HCT116 (cell line): Measurements from ENCODE around the gene ADAMTS3. TPM values are rescaled to one million over a fixed set of nuclear protein-coding genes. Genes with fewer than 3 reads are reported as not detected.

Experiments
- ATAC-seq: fragments of 200-7000 bp; cut with Tn5 transposase; 2 replicates; pipeline ENCODE4 v1.9.1; 2020; ENCODE audit warnings: mild to moderate bottlenecking, moderate library complexity
- BruUV-seq: library from RNA; stranded (reverse); fragments of 400-500 nt; replicated peaks from 2 replicates; lab custom pipeline; 2021; lab: Mats Ljungman, UMichigan
- CTCF ChIA-PET: fragments of 300-600 bp; sonication (Branson Sonifier 250); formaldehyde crosslinking; loops from one replicate; lab custom pipeline; 2021; ENCODE audit warnings: antibody characterized with exemption; lab: Charles Lee
- POLR2A ChIA-PET: fragments of 300-600, 350-600 bp; sonication (Branson Sonifier 250); formaldehyde crosslinking; loops from one replicate; lab custom pipeline; 2021; ENCODE audit warnings: antibody characterized with exemption; lab: Charles Lee
- RAD21 ChIA-PET, 2 experiments: fragments of 300-600 bp; sonication (Branson Sonifier 250); formaldehyde crosslinking; loops; one replicate each; lab custom pipeline; 2023; ENCODE audit warnings: low total read pairs in 2 of 2; ENCODE audit not compliant: uncharacterized antibody in 2 of 2, unreplicated experiment in 2 of 2, low non-redundant PET in 1 of 2; lab: Charles Lee
- DNase-seq: peaks from one replicate; pipeline ENCODE4 v3.0.0-alpha.2; 2010; ENCODE audit warnings: low read depth, low spot score
- H2AFZ ChIP-seq: fragments of 200-600 bp; shearing (Covaris generic), sonication (generic); 2 replicates; pipeline ENCODE4 v1.6.1; 2017; ENCODE audit warnings: low read depth, mixed run types, mixed read lengths, antibody characterized with exemption, low read length; ENCODE audit not compliant: poor library complexity, severe bottlenecking
- H3K27ac ChIP-seq: 2 replicates; pipeline ENCODE4 v1.5.1; 2012; ENCODE audit warnings: low read depth, low read length
- H3K27me3 ChIP-seq: fragments of 200-600 bp; sonication (generic); 2 replicates; pipeline ENCODE4 v1.6.1; 2016; ENCODE audit warnings: mixed run types, low read length, mixed read lengths; ENCODE audit not compliant: insufficient read depth
- H3K36me3 ChIP-seq, 2 experiments: fragments of 200-500 bp in 1 of 2; fragments of 200-600 bp in 1 of 2; sonication (Bioruptor generic) in 1 of 2; sonication (generic) in 1 of 2; 2 replicates each; pipeline versions ENCODE4 v1.5.1 to v1.6.1; 2014 to 2016; ENCODE audit warnings: low read length in 2 of 2, inconsistent platforms in 1 of 2, mixed read lengths in 1 of 2, mixed run types in 1 of 2; ENCODE audit not compliant: insufficient read depth in 2 of 2, control insufficient read depth in 1 of 2
- H3K4me1 ChIP-seq, 2 experiments: fragments of 200-600 bp in 1 of 2; sonication (generic) in 1 of 2; 2 replicates each; pipeline versions ENCODE4 v1.5.1 to v1.6.1; 2012 to 2017; ENCODE audit warnings: low read length in 2 of 2, inconsistent platforms in 1 of 2, mild to moderate bottlenecking in 1 of 2, mixed read lengths in 1 of 2, mixed run types in 1 of 2, moderate library complexity in 1 of 2; ENCODE audit not compliant: insufficient read depth in 2 of 2, control insufficient read depth in 1 of 2
- H3K4me2 ChIP-seq: fragments of 200-600 bp; sonication (generic); 2 replicates; pipeline ENCODE4 v1.6.1; 2017; ENCODE audit warnings: mixed run types, low read length, mixed read lengths
- H3K4me3 ChIP-seq, 2 experiments: fragments of 200-600 bp in 1 of 2; sonication (generic) in 1 of 2; replicated peaks in 1 of 2; 2 replicates each; pipeline ENCODE4 v1.5.1; 2011 to 2016; ENCODE audit warnings: low read length in 2 of 2, control low read depth in 1 of 2, low read depth in 1 of 2, mild to moderate bottlenecking in 1 of 2, mixed read lengths in 1 of 2, mixed run types in 1 of 2
- H3K79me2 ChIP-seq: fragments of 200-600 bp; sonication (generic); 2 replicates; pipeline ENCODE4 v1.6.1; 2017; ENCODE audit warnings: mild to moderate bottlenecking, mixed run types, low read length, moderate library complexity, mixed read lengths; ENCODE audit not compliant: insufficient read depth
- H3K9ac ChIP-seq: fragments of 200-600 bp; sonication (generic); 2 replicates; pipeline ENCODE4 v1.6.1; 2016; ENCODE audit warnings: low read length, mixed read lengths
- H3K9me2 ChIP-seq: fragments of 200-600 bp; sonication (generic), shearing (Covaris generic); 2 replicates; pipeline ENCODE4 v1.6.1; 2017; ENCODE audit warnings: mixed run types, mild to moderate bottlenecking, moderate library complexity; ENCODE audit not compliant: insufficient read depth
- H3K9me3 ChIP-seq, 2 experiments: fragments of 200-500 bp in 1 of 2; fragments of 200-600 bp in 1 of 2; sonication (Bioruptor generic) in 1 of 2; sonication (generic) in 1 of 2; 2 replicates each; pipeline ENCODE4 v1.6.1; 2014 to 2017; ENCODE audit warnings: low read length in 2 of 2, mixed read lengths in 2 of 2, inconsistent platforms in 1 of 2, low read depth in 1 of 2, mild to moderate bottlenecking in 1 of 2, mixed run types in 1 of 2, moderate library complexity in 1 of 2; ENCODE audit not compliant: control insufficient read depth in 1 of 2, insufficient read depth in 1 of 2
- H4K20me1 ChIP-seq: fragments of 200-600 bp; sonication (generic), shearing (Covaris generic); 2 replicates; pipeline ENCODE4 v1.6.1; 2017; ENCODE audit warnings: mixed run types, mild to moderate bottlenecking, moderate library complexity; ENCODE audit not compliant: insufficient read depth
- ATF3 ChIP-seq: IDR thresholded peaks from 2 replicates; pipeline ENCODE4 v1.6.1; 2012
- CTCF ChIP-seq, 3 experiments: fragments of 200-600 bp in 1 of 3; sonication (generic) in 1 of 3; IDR thresholded peaks in 2 of 3; conservative IDR thresholded peaks in 1 of 3; 2 replicates each; pipeline ENCODE4 v1.5.1; 2012 to 2017; ENCODE audit warnings: low read depth in 2 of 3, low read length in 2 of 3, antibody characterized with exemption in 1 of 3, borderline replicate concordance in 1 of 3, control low read depth in 1 of 3, mild to moderate bottlenecking in 1 of 3, mixed read lengths in 1 of 3, mixed run types in 1 of 3, moderate library complexity in 1 of 3; ENCODE audit not compliant: insufficient read depth in 1 of 3
- ELF1 ChIP-seq: IDR thresholded peaks from 2 replicates; pipeline ENCODE4 v1.6.1; 2012; ENCODE audit warnings: low read depth, borderline replicate concordance
- EZH2 ChIP-seq: fragments of 200-600 bp; sonication (generic); IDR thresholded peaks from 2 replicates; pipeline ENCODE4 v1.6.1; 2017; ENCODE audit warnings: antibody characterized with exemption, mixed run types
- EZH2phosphoT487 ChIP-seq: fragments of 200-600 bp; IDR thresholded peaks from 2 replicates; pipeline ENCODE4 v1.6.1; 2018; ENCODE audit warnings: antibody characterized with exemption, borderline replicate concordance
- FOSL1 ChIP-seq: IDR thresholded peaks from 2 replicates; pipeline ENCODE4 v1.6.1; 2012; ENCODE audit warnings: low read depth
- JUND ChIP-seq: IDR thresholded peaks from 2 replicates; pipeline ENCODE4 v1.6.1; 2012
- MAX ChIP-seq: IDR thresholded peaks from 2 replicates; pipeline ENCODE4 v1.6.1; 2012
- POLR2AphosphoS5 ChIP-seq: IDR thresholded peaks from 2 replicates; pipeline ENCODE4 v1.6.1; 2011; ENCODE audit warnings: mild to moderate bottlenecking, low read depth, low read length, moderate library complexity
- SIN3A ChIP-seq: IDR thresholded peaks from 2 replicates; pipeline ENCODE4 v1.6.1; 2012; ENCODE audit warnings: low read depth
- SP1 ChIP-seq: IDR thresholded peaks from 2 replicates; pipeline ENCODE4 v1.6.1; 2012; ENCODE audit warnings: low read depth
- SRF ChIP-seq: IDR thresholded peaks from 2 replicates; pipeline ENCODE4 v1.6.1; 2012; ENCODE audit warnings: low read depth
- YY1 ChIP-seq: IDR thresholded peaks from 2 replicates; pipeline ENCODE4 v1.6.1; 2011; ENCODE audit warnings: low read length, low read depth, moderate library complexity, mild to moderate bottlenecking; ENCODE audit not compliant: insufficient replicate concordance; ENCODE audit errors: extremely low read depth
- ZFX ChIP-seq: fragments of 450-650 bp; IDR thresholded peaks from 2 replicates; pipeline ENCODE4 v1.6.1; 2017
- ZNF274 ChIP-seq: fragments of 200-500 bp; sonication (Bioruptor generic); IDR thresholded peaks from 2 replicates; pipeline ENCODE4 v1.6.1; 2014; ENCODE audit warnings: mild to moderate bottlenecking, low read depth, low read length, inconsistent platforms
- intact Hi-C: fragments of 100-400 bp; cut with micrococcal nuclease; formaldehyde crosslinking; loops from 2 replicates; pipeline ENCODE4 v1.10.0; 2022
- total RNA-seq: library from RNA; stranded (reverse); gene quantifications from one replicate; pipeline ENCODE4 v1.2.1, GENCODE V29; 2021; ENCODE audit not compliant: unreplicated experiment

Gene ADAMTS3
- total RNA-seq, 1 experiment from 2014 or later, result not detected

- Histone ChIP-seq H3K4me3 (no peak overlapping the region), H2AFZ (no peak overlapping the region), H3K4me2 (no peak overlapping the region), H3K36me3 (no peaks in the 10 kb centered on the region), H3K79me2 (no peaks in the 10 kb centered on the region), H4K20me1 (no peaks in the 10 kb centered on the region), H3K9me2 (no peaks in the 10 kb centered on the region), H3K27ac (no peak overlapping the region), H3K27me3 (no peaks in the 10 kb centered on the region), H3K9ac (no peak overlapping the region), H3K9me3 (no peaks in the 10 kb centered on the region; a peak in 1 of 4 replicates), H3K4me1 (no peaks in the 10 kb centered on the region)
- no peak for ATAC-seq
- TF ChIP-seq ZNF274, result no peak
- no peak for TF ChIP-seq SP1
- TF ChIP-seq SIN3A, result no peak
- TF ChIP-seq JUND, result no peak
- no peak for TF ChIP-seq SRF
- TF ChIP-seq EZH2, result no peak
- no peak for TF ChIP-seq ELF1
- no peak for TF ChIP-seq FOSL1
- no peak for TF ChIP-seq POLR2AphosphoS5
- no peak for TF ChIP-seq EZH2phosphoT487
- TF ChIP-seq ATF3, result no peak
- TF ChIP-seq YY1, result no peak
- no peak for TF ChIP-seq CTCF (IDR thresholded peaks at IDR 0.05 in 2 of 3, conservative IDR thresholded peaks at IDR 0.05 in 1 of 3; ENCODE audit: borderline replicate concordance in 1 of 3, insufficient read depth in 1 of 3, low read depth in 2 of 3, low read length in 2 of 3)
- TF ChIP-seq ZFX, result no peak
- no peak for TF ChIP-seq MAX
- no TSS peak for BruUV-seq
- ChIA-PET POLR2A (no interaction called here), RAD21 (no interaction called here), CTCF (interaction anchor here (1.3 kb wide), 1 partner anchor 15 kb away, joined by 5 read pairs; no protein-coding TSS in a partner anchor)
- no peak for DNase-seq
- intact Hi-C loops, result no loop called here
Observed at GRCh38 chr4:72341432-72341820, 227.6 kb downstream of the ADAMTS3 start.
